NCI-H1930 (cell line): Measurements from ENCODE around the gene IGSF9.

ENCODE experiments used
- DNase-seq, 2 experiments: peaks; one replicate each; lab custom pipeline; 2025; lab: John Stamatoyannopoulos, UW

Gene IGSF9

GRCh38 chr1:159931795-159932173 is 13.6 kb downstream of the IGSF9 start:
- DNase-seq: no peak

- no peak for DNase-seq
Observed at GRCh38 chr1:159931101-159931794, 14.2 kb downstream of the IGSF9 start.

- DNase-seq: no peak
Observed at GRCh38 chr1:159930634-159931033, 14.8 kb downstream of the IGSF9 start.

- DNase-seq: no peak
Observed at GRCh38 chr1:159930216-159930615, 15.2 kb downstream of the IGSF9 start.

GRCh38 chr1:159929155-159930051 is 16.0 kb downstream of the IGSF9 start:
- no peak for DNase-seq

GRCh38 chr1:159928491-159929050 is 16.8 kb downstream of the IGSF9 start:
- DNase-seq: no peak

DNA sequence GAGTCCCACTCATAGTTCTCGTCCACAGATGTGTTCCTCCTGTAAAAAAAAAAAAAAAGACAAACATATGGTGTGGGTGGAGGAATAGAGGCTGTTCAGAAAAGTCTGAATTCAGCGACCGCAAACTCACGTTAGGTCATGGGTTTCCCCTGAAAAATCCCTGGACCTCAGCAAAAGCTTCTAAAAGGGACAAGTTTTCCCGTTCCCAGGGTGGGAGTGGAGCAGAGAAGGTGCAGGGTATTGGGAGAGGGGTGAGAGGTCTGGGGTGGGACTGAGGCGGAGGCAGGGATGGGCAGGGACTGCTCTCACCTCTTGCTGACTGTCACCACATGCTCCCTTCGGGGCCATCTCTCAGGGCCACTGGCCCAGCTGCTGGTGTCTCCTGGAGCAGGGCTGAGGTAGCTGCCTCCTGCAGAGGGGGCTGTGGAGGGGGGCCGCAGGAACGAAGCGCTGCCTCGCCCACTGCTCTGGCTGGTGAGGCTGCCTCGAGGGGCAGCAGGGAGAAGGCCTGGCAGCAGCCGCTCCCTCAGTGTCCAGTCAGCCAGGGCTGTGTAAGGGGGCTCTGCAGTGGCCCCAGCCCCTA is 17.5 kb downstream of the IGSF9 start:
- DNase-seq: no peak

DNA sequence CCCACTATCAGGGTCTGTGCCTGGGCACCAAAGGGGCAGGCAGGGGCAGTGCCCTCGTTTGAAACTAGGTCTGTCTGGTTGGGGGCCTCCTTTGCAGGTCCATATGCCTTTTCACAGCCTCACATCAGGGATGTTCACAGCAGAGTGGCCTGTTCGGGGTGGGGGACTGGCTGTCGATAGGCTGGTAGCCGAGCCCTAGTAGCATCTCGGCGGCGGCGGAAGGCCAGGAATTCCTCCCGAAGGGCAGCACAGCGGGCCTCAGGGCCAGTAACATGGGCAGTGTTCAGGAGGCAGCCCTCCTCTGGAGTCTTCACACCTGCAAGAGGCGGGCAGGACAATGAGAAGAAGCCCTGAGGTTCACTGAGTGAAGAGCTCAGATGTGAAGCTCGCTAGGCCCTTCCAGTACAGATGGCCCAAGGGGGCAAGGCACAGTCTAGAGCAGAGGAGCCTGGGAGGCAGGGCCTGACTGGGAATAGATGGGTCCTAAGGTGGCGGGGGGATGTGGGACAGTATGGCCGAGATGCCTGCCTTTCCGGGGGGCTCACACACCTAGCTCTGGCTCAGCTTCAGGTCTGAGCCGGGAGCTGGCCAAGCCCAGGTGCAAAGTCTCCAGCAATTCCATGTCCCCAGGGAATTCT is 18.1 kb downstream of the IGSF9 start:
- no peak for DNase-seq

DNA sequence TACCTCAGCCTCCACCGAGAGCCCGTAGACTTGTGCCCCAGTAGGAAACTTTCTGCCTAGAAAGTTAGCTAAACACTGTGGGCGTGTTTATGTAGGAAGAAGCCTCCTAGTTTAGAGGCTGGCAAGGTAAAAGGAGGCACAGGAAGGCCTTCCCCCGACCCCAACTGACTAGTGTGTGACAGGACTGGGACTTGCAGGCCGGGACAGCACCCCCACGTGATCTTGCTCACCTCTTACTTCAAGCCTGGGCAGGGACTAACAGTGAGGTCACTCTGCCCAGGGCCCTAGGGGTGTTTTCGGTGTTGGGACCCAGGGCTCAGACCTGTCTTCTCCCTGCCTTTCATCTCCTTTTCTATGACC is 19.7 kb downstream of the IGSF9 start:
- DNase-seq: no peak

DNA sequence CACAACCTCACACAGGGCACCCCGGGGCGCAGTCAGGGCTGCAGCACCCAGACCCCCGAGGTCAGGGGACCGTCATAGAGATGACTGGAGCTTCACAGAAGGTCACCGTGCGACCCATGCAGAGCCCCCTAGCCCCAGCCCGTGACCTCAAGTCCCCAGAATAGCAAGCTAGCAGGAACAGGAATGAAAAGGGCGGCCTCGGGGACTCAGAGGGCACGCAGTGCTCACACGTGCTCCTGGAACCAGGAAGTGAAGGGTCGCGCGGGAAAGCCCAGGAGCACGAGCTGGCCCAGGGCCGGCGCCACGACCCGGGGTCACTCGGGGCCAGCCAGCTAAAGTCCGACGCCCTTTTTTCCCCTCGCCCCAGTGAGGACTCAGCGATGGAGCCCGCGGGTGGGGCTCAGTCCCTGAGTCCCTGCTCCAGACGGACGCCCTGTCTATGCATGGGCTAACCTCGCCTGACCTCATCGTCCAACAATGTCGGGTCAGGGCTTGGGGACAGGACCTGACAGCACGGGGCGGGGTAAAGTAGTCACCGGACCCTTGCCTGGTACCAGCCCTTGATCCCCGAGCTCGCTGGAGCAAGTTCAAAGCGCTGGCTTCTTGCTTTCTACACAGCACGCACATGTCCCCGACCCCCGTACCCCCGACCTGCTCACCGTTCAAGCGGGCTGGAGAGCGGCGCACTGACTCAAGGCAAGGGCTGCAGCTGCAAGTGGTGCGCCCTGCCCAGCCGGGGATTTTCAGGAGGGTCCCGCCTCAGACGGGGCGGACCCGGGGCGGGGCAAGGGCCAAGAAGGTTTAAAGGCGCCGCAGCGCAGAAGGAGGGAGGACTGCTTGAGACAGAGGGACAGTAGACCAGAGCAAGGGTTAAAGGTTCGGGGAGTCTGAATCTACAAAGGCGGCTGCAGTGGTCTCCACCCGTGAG is 20.4 kb downstream of the IGSF9 start, which contains the start of gene TAGLN2:
Gene TAGLN2 (minus strand): TSS at position 717 of the 928 bp plus-strand sequence. CDS start 4,998 bp downstream, outside the sequence.
- no peak for DNase-seq

DNA sequence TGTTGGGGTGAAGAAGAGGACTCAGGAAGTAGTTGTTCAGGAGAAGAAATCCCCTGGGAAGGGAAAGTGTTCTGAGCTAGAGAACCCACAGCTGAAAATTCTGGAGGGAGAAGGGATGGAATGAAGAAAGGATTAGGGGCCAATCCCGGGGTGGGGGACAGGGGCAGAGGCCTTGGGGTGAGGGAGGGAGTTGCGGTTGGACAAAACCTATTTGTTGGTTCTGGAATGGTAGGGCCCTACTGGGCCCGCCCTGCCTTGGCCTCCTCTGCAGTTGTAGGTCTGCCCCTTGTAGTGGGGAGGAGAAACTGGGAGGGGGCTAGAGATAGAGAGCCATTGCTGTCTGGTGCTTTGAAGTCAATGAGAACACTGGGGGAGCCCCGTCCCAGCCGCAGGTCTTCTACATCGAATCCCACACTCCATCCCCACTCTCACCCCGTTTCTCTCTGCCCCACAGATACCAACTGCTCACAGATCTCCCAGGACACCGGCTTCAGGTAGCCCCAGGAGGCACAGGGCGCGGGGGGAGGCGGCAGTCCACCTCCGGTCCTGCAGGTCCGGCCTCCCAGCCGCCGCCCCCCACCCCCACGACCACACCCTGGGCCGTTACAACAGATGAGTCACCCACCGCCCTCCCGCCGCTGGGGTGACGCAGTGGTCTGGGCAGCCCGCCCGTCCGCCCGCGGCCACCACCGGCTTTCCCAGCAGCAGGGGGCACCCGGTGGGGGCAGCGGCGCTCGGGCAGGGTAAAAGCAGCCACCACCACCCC is 21.2 kb downstream of the IGSF9 start:
- no peak for DNase-seq

DNA sequence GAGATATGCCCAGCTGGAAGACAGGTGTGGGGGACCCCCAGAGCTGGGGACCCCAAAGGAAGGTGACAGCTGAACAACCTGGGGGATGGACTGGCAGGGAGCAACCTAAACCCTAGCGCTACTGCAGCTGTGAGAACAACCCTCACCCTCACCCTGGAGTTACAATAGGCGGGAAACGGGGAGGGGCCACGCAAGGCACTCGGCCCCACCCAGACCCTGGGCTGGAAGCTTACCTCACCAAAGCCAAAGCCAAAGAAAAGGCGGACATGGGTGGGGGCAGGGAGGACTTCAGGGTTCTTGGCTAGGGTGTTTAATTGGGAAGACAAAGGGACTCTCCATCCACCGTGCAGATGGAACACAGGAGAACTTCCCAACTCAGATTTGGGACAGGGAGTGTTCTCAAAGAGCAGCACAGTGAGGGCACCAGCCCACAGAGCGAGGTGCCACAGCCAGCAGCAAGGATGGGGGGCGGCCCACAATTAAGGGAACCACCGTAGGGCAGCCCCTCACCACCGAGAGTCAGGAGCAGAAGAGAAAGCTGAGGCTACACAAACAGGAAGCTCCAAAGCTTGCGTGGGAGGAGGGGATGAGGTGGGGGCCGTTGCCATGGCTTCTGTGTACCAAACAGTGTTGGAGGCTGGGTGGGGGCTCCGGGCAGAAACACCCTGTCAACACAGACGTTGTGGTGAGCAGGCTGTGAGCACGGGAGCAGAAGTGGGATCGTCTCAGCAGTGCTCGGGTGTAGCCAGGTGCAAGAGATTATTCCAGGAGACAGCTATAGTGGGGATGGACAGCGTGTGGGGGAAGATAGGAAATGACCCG is 22.0 kb downstream of the IGSF9 start:
- DNase-seq: no peak

DNA sequence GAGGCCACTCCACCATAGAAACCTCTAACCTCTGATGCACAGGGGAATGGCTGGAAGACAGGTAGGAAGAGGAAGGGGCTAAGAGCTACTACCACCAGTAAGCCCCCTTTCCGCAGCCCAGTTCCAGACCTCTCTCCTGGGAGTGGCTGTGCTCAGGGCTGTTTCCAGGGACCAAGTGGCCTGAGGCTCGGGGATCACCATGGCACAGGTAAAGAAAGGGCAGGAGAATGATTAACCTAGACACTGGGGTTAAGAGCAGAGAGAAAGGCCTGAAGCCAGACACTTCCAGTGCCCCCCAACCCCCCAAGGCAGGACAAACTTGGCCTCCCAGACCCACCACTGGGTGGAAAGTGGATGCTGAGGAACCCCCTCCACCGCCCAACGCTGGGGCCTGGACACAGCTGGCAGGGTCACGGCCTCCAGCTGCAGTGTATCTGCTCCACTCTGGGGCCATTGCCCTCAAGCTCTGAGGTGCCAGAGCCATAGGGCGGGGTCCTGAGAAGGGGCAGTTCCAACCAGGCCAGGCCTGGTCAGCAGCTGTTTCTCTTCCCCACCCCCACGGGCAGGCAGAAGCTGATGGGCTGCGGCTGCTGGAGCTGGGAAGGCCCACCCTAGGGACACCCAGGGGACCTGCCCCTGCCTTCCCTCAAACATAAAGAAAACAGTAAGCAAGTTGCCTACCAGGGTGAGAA is 22.8 kb downstream of the IGSF9 start:
- DNase-seq: no peak

DNA sequence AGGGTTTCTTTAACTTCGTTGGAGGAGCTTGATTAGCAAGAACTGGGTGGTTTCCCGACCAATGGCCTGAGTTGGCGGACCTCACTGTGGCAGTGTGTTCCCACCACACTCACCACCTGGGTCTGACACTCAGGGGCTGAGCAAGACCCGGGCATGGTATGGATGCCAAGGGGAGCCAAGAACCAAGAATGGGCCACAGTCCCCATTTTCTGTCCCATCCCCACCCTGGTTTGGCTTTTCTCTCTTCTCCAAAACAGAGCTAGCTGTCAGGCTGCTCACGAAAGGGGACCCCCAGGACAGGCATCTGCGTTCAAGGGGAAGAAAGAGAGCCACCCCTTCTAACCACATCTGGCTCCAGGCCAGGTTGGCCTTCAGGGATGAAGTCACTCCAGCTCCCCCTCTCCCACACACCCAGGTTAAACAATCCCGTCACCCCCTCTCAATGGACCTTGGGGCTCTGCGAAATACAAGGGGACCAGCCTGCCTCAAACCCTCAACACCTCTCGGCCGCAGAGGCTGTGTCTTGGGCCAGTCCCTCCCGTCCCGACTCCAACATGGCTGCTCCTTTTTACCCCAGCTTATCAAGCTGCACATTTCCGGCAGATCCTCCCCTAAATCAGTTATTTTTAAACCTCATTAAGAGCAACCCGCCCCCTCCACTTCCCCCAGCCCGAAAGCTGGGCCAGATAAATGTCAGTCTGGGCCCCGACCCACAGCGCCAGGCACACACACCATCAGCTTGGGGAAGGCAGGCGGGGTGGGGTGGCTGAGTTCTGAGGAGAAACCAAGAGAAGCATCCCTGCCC is 23.5 kb downstream of the IGSF9 start:
- no peak for DNase-seq

DNA sequence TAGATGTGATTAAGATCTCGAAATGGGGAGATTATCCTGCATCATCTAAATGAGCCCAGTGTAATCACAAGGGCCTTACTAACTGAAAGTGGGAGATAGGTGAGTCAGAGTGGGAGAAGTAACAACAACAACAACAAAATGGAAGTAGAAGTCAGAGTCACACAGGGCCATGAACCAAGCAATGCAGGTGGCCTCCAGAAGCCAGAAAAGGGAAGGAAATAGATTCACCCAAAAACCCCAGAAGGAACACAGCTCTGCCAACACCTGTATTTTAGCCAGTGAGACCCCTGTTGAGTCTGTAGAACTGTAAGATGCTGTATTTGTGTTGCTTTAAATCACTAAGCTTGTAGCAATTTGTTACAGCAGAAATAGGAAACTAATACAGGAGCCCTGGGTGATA is 24.2 kb downstream of the IGSF9 start:
- no peak for DNase-seq

GRCh38 chr1:159920651-159921050 is 24.8 kb downstream of the IGSF9 start:
- no peak for DNase-seq

DNA sequence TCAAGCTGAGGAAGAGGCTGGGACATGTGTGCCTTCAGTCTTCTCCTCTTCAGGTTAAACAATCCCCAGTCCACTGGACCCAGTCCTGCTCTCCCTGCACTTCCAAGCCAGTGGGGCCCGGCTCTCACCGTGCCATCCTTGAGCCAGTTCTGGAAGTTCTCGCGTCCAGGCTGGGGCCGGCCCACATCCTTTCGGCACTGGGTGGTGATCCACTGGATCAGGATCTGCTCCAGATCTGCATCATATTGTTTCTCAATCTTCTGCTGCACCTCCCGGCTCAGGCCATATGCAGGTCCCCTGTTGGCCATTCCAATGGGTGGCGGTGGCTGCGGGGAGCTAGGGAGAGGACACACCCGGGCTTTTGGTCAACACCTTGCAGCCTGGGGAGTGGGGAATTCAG is 25.2 kb downstream of the IGSF9 start:
- DNase-seq: no peak
